Activated T-cell treated with anti-CD3 and anti-CD28 coated beads, Interleukin-2, amount 50 U/mL, for 24 hours (primary cell): ENCODE results near the gene MPC1.
"Not testable (repeated sequence)": the region's sequence is repeated elsewhere in the genome, so short reads cannot be mapped to it uniquely, and the experiment has no call there.

Experiments
- DNase-seq: peaks from one replicate; pipeline ENCODE4 v3.0.0-alpha.2; 2020
- H3K27ac Mint-ChIP-seq: 2 replicates; pipeline ENCODE4 v1.8.0; 2020; ENCODE audit warnings: mild to moderate bottlenecking, mixed read lengths
- H3K27me3 Mint-ChIP-seq: 2 replicates; pipeline ENCODE4 v1.8.0; 2020; ENCODE audit warnings: mixed read lengths
- H3K36me3 Mint-ChIP-seq: 2 replicates; pipeline ENCODE4 v1.8.0; 2020; ENCODE audit warnings: low read depth, mixed read lengths
- H3K4me1 Mint-ChIP-seq: 2 replicates; pipeline ENCODE4 v1.8.0; 2020; ENCODE audit warnings: low read depth, mixed read lengths
- H3K4me3 Mint-ChIP-seq: 2 replicates; pipeline ENCODE4 v1.8.0; 2020; ENCODE audit warnings: mild to moderate bottlenecking, moderate library complexity, mixed read lengths
- H3K9me3 Mint-ChIP-seq: 2 replicates; pipeline ENCODE4 v1.8.0; 2020; ENCODE audit warnings: mixed read lengths

The MPC1 gene

GRCh38 chr6:166412911-166413384, 30.2 kb upstream of the MPC1 start:
- H3K4me1 Mint-ChIP-seq: peaks cover 77% of the 10 kb centered on the region
- H3K27me3 Mint-ChIP-seq: no peaks in the 10 kb centered on the region
- peaks cover 13% of the 10 kb centered on the region for H3K9me3 Mint-ChIP-seq
- H3K4me3 Mint-ChIP-seq: no peak overlapping the region
- no peak overlapping the region for H3K27ac Mint-ChIP-seq
- DNase-seq: no peak
- H3K36me3 Mint-ChIP-seq: peaks cover 6% of the 10 kb centered on the region

DNA sequence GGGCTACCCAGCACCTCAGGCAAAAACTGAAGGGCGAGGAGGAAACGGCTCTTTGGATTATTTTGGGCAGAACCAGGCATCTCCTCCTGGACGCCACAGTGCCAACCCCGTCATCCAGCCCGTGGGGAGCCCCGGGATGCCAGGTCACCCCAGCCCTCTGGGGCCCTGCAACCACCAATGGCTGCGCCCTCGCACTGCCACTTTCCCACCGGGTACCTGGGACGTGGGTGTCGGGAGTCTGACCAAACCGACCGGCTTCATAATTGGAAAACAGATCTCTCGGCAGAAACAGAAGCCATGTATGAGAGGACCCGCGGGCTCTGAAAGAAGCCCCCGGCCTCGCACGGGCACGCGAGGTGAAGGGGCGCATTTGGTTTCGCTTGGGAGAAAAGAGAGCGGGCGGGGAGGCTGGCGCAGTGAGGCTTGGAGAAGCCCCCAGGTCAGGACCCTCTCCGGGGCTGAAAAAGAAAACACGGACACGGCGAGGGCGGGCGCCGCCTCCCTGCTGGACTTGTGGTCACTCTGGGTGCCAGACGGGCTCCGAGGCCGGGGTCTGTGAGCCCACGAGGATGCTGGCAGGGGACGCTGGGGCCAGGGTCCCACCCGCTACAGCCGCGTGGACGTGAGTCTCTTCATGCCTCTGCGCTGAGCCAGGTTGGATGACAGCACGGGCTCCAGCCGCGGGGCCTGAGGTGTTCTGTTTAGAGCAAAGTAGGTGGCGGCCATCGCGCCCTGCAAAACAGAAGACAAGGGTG, 29.6 kb upstream of the MPC1 start:
- DNase-seq: no peak
- Mint-ChIP-seq H3K36me3 (peaks cover 6% of the 10 kb centered on the region), H3K4me1 (peaks cover 71% of the 10 kb centered on the region), H3K27ac (peak overlapping the region; percentile 53), H3K9me3 (peaks cover 13% of the 10 kb centered on the region), H3K4me3 (peak overlapping the region; percentile 34), H3K27me3 (no peaks in the 10 kb centered on the region)

DNA sequence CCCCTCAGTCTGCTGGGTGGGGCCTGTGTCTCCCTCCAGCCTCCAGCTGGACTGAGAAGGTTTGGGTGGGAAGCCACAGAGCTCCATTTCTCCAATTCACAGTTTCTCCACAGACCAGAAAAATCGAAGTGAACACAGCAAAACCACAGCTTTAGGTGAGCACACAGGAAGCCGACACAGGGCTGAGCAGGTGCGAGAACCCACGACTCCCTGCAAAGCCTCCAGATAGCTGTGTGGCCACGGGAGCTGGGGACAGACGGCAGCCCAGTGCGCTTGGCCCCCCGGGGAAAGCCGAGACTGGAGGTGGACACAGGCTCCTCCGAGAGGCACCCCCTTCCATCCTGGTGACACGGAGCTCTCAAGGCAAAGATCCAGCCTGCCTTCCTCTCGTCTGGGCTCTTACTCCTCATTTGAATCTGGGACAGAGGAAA, 29.0 kb upstream of the MPC1 start:
- Mint-ChIP-seq H3K4me1 (peaks cover 65% of the 10 kb centered on the region), H3K9me3 (peaks cover 10% of the 10 kb centered on the region), H3K27me3 (no peaks in the 10 kb centered on the region), H3K27ac (peak overlapping the region; percentile 53), H3K4me3 (peak overlapping the region; percentile 34), H3K36me3 (peaks cover 5% of the 10 kb centered on the region)
- peak; percentile 57 for DNase-seq

- Mint-ChIP-seq H3K9me3 (peaks cover 6% of the 10 kb centered on the region), H3K27ac (peak overlapping the region; percentile 53), H3K27me3 (no peaks in the 10 kb centered on the region), H3K4me1 (peaks cover 60% of the 10 kb centered on the region), H3K36me3 (peaks cover 2% of the 10 kb centered on the region), H3K4me3 (peak overlapping the region; percentile 34)
- DNase-seq: no peak
Measured at GRCh38 chr6:166411271-166411670, 28.5 kb upstream of the MPC1 start.

DNA sequence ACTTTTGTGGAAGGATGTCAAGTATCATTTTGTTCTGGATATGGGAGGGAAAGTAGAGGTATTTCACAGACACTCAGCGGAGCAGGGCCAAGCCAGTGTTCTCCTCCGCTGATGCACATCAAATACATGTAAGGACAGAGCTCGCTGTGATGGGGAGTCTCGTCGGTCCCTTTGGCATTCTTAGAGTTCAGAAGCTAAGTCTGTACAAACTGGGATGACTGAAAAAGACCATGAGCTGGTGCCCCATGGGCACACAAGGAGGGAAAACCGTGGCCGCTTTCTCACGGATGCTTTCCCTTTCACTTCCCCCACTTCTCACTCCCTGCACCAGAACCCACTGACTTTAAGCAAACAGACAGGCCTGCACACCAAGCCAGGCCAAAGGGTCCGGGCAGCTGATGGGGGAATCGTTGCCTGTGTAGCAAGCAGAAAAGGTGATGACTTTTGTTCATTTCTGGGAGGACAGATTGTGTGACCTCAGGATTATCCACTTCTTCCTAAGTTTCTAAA, 27.7 kb upstream of the MPC1 start:
- no peak overlapping the region for H3K27ac Mint-ChIP-seq
- no peaks in the 10 kb centered on the region for H3K9me3 Mint-ChIP-seq
- no peaks in the 10 kb centered on the region for H3K27me3 Mint-ChIP-seq
- H3K4me3 Mint-ChIP-seq: no peak overlapping the region
- H3K36me3 Mint-ChIP-seq: no peaks in the 10 kb centered on the region
- peaks cover 52% of the 10 kb centered on the region for H3K4me1 Mint-ChIP-seq
- DNase-seq: no peak

- DNase-seq: no peak
- Mint-ChIP-seq H3K4me1 (peaks cover 39% of the 10 kb centered on the region), H3K27ac (no peak overlapping the region), H3K9me3 (no peaks in the 10 kb centered on the region), H3K27me3 (no peaks in the 10 kb centered on the region), H3K36me3 (no peaks in the 10 kb centered on the region), H3K4me3 (no peak overlapping the region)
Measured at GRCh38 chr6:166408936-166409755, 26.4 kb upstream of the MPC1 start.

DNA sequence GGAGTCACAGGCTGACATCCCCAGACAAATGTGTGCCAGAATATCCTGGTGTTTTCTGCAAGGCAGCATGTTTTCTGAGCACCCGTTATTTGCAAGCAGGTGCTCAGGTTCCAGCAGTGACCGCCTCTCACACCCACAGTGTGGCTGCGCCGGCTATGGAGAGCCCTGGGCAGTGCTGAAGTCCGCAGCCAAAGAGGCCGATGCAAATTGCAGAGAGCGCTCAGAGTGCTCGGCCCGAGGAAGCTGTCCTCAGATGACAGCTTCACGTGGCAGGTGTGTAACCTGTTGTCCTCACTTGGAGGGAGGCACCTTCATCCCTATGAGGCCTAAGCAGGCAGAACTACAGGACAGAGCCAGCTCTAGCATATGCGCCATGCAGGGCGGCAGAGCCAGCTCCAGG, 23.5 kb upstream of the MPC1 start:
- DNase-seq: no peak
- H3K27me3 Mint-ChIP-seq: no peaks in the 10 kb centered on the region
- no peaks in the 10 kb centered on the region for H3K9me3 Mint-ChIP-seq
- H3K27ac Mint-ChIP-seq: no peak overlapping the region
- H3K4me3 Mint-ChIP-seq: no peak overlapping the region
- peaks cover 17% of the 10 kb centered on the region for H3K4me1 Mint-ChIP-seq
- H3K36me3 Mint-ChIP-seq: no peaks in the 10 kb centered on the region

GRCh38 chr6:166405386-166405785, 22.6 kb upstream of the MPC1 start:
- no peaks in the 10 kb centered on the region for H3K9me3 Mint-ChIP-seq
- DNase-seq: no peak
- peaks cover 13% of the 10 kb centered on the region for H3K4me1 Mint-ChIP-seq
- H3K27me3 Mint-ChIP-seq: no peaks in the 10 kb centered on the region
- no peak overlapping the region for H3K27ac Mint-ChIP-seq
- H3K36me3 Mint-ChIP-seq: no peaks in the 10 kb centered on the region
- H3K4me3 Mint-ChIP-seq: no peak overlapping the region

GRCh38 chr6:166402582-166403277, 20.0 kb upstream of the MPC1 start:
- Mint-ChIP-seq H3K4me1 (peaks cover 4% of the 10 kb centered on the region), H3K27ac (no peak overlapping the region), H3K27me3 (no peaks in the 10 kb centered on the region), H3K9me3 (no peaks in the 10 kb centered on the region), H3K4me3 (no peak overlapping the region), H3K36me3 (no peaks in the 10 kb centered on the region)
- DNase-seq: no peak

DNA sequence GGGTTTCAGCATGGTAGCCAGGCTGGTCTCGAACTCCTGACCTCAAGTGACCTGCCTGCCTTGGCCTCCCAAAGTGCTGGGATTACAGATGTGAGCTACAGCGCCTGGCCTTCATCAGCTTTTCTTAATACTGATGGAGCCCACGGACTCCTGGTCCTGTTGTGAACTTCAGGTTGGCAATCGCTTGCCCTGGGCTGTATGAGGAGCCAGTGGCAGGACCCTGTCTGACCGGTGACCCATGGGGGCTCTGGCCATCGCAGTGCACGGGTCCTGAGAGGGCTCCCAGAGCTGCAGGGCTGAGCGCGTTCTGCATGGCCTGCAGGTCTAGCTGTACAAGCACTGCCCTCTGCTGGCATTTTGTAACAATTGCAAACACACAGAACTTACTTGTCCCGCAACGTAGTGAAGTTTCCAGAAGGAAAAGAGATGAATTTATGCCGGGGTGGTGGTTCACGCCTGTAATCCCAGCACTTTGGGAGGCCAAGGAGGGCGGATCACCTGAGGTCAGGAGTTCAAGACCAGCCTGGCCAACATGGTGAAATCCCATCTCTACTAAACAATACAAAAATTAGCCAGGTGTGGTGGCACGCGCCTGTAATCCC, 18.0 kb upstream of the MPC1 start:
- peak; percentile 64 for DNase-seq
- H3K4me1 Mint-ChIP-seq, H3K4me3 Mint-ChIP-seq, H3K36me3 Mint-ChIP-seq, H3K27me3 Mint-ChIP-seq, H3K27ac Mint-ChIP-seq, H3K9me3 Mint-ChIP-seq: not testable (repeated sequence)

- Mint-ChIP-seq H3K4me1 (peaks cover 4% of the 10 kb centered on the region), H3K27ac (no peak overlapping the region), H3K9me3 (no peaks in the 10 kb centered on the region), H3K36me3 (no peaks in the 10 kb centered on the region), H3K4me3 (no peak overlapping the region), H3K27me3 (peaks cover 7% of the 10 kb centered on the region)
- no peak for DNase-seq
Measured at GRCh38 chr6:166400181-166400580, 17.4 kb upstream of the MPC1 start.

DNA sequence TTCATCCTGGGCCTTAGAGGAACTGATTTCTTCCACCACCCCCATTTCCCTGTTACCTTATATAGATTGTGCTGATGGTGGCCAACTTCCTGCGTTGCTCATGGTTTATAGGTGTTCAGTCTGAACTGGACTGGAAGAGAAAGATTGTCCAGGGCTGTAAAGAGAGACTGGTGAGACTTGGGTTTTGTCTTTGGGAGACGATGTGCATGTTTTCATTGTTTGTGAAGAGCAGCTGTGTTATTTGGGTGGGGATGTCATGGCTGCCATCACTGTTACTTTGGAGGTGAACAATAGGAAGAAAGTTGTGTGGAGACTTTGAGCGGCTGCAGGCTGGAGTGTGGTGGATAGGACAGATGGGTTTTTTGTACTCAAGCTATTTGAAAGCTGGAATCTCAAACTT, 15.6 kb upstream of the MPC1 start:
- Mint-ChIP-seq H3K27ac (no peak overlapping the region), H3K9me3 (no peaks in the 10 kb centered on the region), H3K4me3 (no peak overlapping the region), H3K36me3 (no peaks in the 10 kb centered on the region), H3K27me3 (peaks cover 9% of the 10 kb centered on the region), H3K4me1 (peaks cover 4% of the 10 kb centered on the region)
- DNase-seq: no peak

DNA sequence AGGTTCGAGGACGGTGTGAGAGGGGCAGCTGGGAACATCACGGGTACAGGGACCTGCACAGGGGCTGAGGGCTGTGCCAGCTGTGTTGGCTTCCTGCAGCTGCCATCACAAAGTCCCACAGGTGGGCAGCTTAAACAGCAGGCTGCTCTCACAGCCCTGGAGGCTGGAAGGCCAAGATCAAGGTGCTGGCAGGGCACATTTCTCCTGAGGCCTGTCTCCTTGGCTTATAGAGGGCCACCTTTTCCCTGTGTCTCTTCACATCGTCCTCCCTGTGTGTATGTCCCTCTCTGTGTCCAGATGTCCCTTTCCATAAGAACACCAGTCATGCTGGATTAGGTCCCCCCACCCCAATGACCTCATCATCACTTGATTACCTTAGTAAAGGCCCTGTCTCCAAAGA, 15.1 kb upstream of the MPC1 start:
- Mint-ChIP-seq H3K4me3 (no peak overlapping the region), H3K9me3 (no peaks in the 10 kb centered on the region), H3K27me3 (peaks cover 9% of the 10 kb centered on the region), H3K4me1 (peaks cover 4% of the 10 kb centered on the region), H3K27ac (no peak overlapping the region), H3K36me3 (no peaks in the 10 kb centered on the region)
- DNase-seq: no peak

GRCh38 chr6:166395778-166396177, 13.0 kb upstream of the MPC1 start:
- no peak overlapping the region for H3K4me3 Mint-ChIP-seq
- H3K9me3 Mint-ChIP-seq: no peaks in the 10 kb centered on the region
- no peak for DNase-seq
- H3K36me3 Mint-ChIP-seq: no peaks in the 10 kb centered on the region
- H3K27ac Mint-ChIP-seq: no peak overlapping the region
- H3K27me3 Mint-ChIP-seq: peaks cover 9% of the 10 kb centered on the region
- H3K4me1 Mint-ChIP-seq: peaks cover 2% of the 10 kb centered on the region
